Endothelial cell of umbilical vein (primary cell): ENCODE data around the gene ADGRF3. TPM values are rescaled to one million over a fixed set of nuclear protein-coding genes. Genes with fewer than 3 reads are reported as not detected.

Experiments used
- BruUV-seq: library from RNA; stranded (reverse); fragments of 400-500 nt; replicated peaks from 2 replicates; lab custom pipeline; 2021; lab: Mats Ljungman, UMichigan
- CTCF ChIA-PET: fragments of 300-600, 350-600 bp; sonication (Branson Sonifier 250); formaldehyde crosslinking; loops from one replicate; lab custom pipeline; 2021; ENCODE audit warnings: antibody characterized with exemption, inconsistent platforms; lab: Charles Lee
- POLR2A ChIA-PET: fragments of 300-600, 350-600 bp; sonication (Branson Sonifier 250); formaldehyde crosslinking; loops from one replicate; lab custom pipeline; 2021; ENCODE audit warnings: antibody characterized with exemption, inconsistent platforms; lab: Charles Lee
- DNase-seq: peaks from one replicate; pipeline ENCODE4 v3.0.0-alpha.2; 2011; ENCODE audit warnings: low read depth, low spot score
- FAIRE-seq: peaks from 2 replicates; lab custom pipeline; 2011; peaks lifted over from hg19 to GRCh38; lab: Jason Lieb, UNC
- H2AFZ ChIP-seq: 2 replicates; pipeline ENCODE4 v1.6.0; 2012; ENCODE audit warnings: low read depth, low read length, control low read depth, inconsistent platforms
- H3K27ac ChIP-seq: 2 replicates; pipeline ENCODE4 v1.5.1; 2011; ENCODE audit warnings: low read depth, mild to moderate bottlenecking, control low read depth, low read length, moderate library complexity; ENCODE audit not compliant: insufficient read depth
- H3K27me3 ChIP-seq, 2 experiments: 2 replicates each; pipeline versions ENCODE4 v1.6.0 to v1.6.1; 2011; ENCODE audit warnings: low read length in 2 of 2, mixed read lengths in 1 of 2; ENCODE audit not compliant: control insufficient read depth in 2 of 2, insufficient read depth in 2 of 2
- H3K36me3 ChIP-seq, 2 experiments: 2 replicates in 1 of 2; 3 replicates in 1 of 2; pipeline ENCODE4 v1.5.1; 2011; ENCODE audit warnings: low read length in 2 of 2, mild to moderate bottlenecking in 1 of 2, moderate library complexity in 1 of 2; ENCODE audit not compliant: control insufficient read depth in 2 of 2, insufficient read depth in 2 of 2; ENCODE audit errors: extremely low read depth in 1 of 2
- H3K4me1 ChIP-seq: 3 replicates; pipeline ENCODE4 v1.5.1; 2011; ENCODE audit warnings: mild to moderate bottlenecking, low read length; ENCODE audit not compliant: control insufficient read depth, insufficient read depth; ENCODE audit errors: extremely low read depth
- H3K4me2 ChIP-seq: 2 replicates; pipeline ENCODE4 v1.6.1; 2011; ENCODE audit warnings: low read length, control low read depth, mixed read lengths; ENCODE audit not compliant: insufficient read depth
- H3K4me3 ChIP-seq, 3 experiments: fragments of 200-600 bp in 1 of 3; sonication (generic), shearing (Covaris generic) in 1 of 3; replicated peaks in 1 of 3; 2 replicates each; pipeline ENCODE4 v1.5.1; 2011 to 2016; ENCODE audit warnings: control low read depth in 3 of 3, low read length in 3 of 3, mild to moderate bottlenecking in 2 of 3, inconsistent platforms in 1 of 3, low read depth in 1 of 3, moderate library complexity in 1 of 3; ENCODE audit not compliant: insufficient read depth in 1 of 3
- H3K79me2 ChIP-seq: 2 replicates; pipeline ENCODE4 v1.6.0; 2012; ENCODE audit warnings: low read length, inconsistent platforms; ENCODE audit not compliant: control insufficient read depth, insufficient read depth
- H3K9ac ChIP-seq: replicated peaks from 2 replicates; pipeline ENCODE3; 2011; ENCODE audit warnings: low read length, control low read depth; ENCODE audit not compliant: insufficient read depth; ENCODE audit errors: extremely low read depth
- H3K9me1 ChIP-seq: replicated peaks from 3 replicates; pipeline ENCODE4 v1.6.0; 2011; ENCODE audit warnings: mild to moderate bottlenecking, low read length; ENCODE audit not compliant: control insufficient read depth, insufficient read depth; ENCODE audit errors: extremely low read depth
- H3K9me3 ChIP-seq: replicated peaks from 2 replicates; pipeline ENCODE4 v1.5.1; 2012; ENCODE audit warnings: low read length, inconsistent platforms; ENCODE audit not compliant: control insufficient read depth, insufficient read depth
- H4K20me1 ChIP-seq: replicated peaks from 2 replicates; pipeline ENCODE3; 2011; ENCODE audit warnings: mild to moderate bottlenecking, low read length; ENCODE audit not compliant: control insufficient read depth, insufficient read depth; ENCODE audit errors: extremely low read depth
- CTCF ChIP-seq, 2 donors: IDR thresholded peaks; 1 replicate in 1 of 2; 2 replicates in 1 of 2; pipeline ENCODE4 v1.5.1; 2011; ENCODE audit warnings: low read length in 2 of 2, mild to moderate bottlenecking in 2 of 2, moderate library complexity in 2 of 2, control low read depth in 1 of 2, inconsistent platforms in 1 of 2, low read depth in 1 of 2; ENCODE audit not compliant: insufficient read depth in 1 of 2; ENCODE audit errors: extremely low read depth in 1 of 2
- EZH2 ChIP-seq: IDR thresholded peaks from 2 replicates; pipeline ENCODE4 v1.6.1; 2012; ENCODE audit warnings: borderline replicate concordance, low read depth, mild to moderate bottlenecking, moderate library complexity, low read length, inconsistent platforms; ENCODE audit not compliant: severe bottlenecking
- FOS ChIP-seq: IDR thresholded peaks from 2 replicates; pipeline ENCODE4 v1.6.1; 2011; ENCODE audit warnings: mild to moderate bottlenecking, low read length, moderate library complexity, borderline replicate concordance; ENCODE audit not compliant: insufficient read depth
- GATA2 ChIP-seq: IDR thresholded peaks from 2 replicates; pipeline ENCODE4 v1.7.0; 2011; ENCODE audit warnings: low read depth, mild to moderate bottlenecking, moderate library complexity, mixed read lengths, low read length; ENCODE audit not compliant: insufficient read length, insufficient read depth
- JUN ChIP-seq: IDR thresholded peaks from 2 replicates; pipeline ENCODE4 v1.6.1; 2011; ENCODE audit warnings: borderline replicate concordance, low read depth; ENCODE audit not compliant: insufficient read length, insufficient read depth
- MAX ChIP-seq: IDR thresholded peaks from 2 replicates; pipeline ENCODE4 v1.6.1; 2011; ENCODE audit not compliant: insufficient read depth, insufficient read length
- MYC ChIP-seq: IDR thresholded peaks from one replicate; pipeline ENCODE4 v1.6.1; 2011; ENCODE audit warnings: mild to moderate bottlenecking, low read depth, low read length
- POLR2A ChIP-seq: IDR thresholded peaks from 2 replicates; pipeline ENCODE4 v1.6.1; 2012; ENCODE audit warnings: low read depth, mild to moderate bottlenecking, control low read depth, low read length
- POLR2AphosphoS5 ChIP-seq: IDR thresholded peaks from 2 replicates; pipeline ENCODE4 v1.6.1; 2012; ENCODE audit warnings: low read depth, mild to moderate bottlenecking, control low read depth, low read length, moderate library complexity; ENCODE audit not compliant: insufficient read depth
- dilution Hi-C: fragments of 300-500 bp; cut with MboI; formaldehyde crosslinking; loops from one replicate; pipeline ENCODE4 v1.15.0; 2019; ENCODE audit warnings: low sequenced_read_pairs; ENCODE audit not compliant: extremely low pct_ligation_motif_present
- intact Hi-C: fragments of 100-400 bp; cut with micrococcal nuclease; formaldehyde crosslinking; loops from one replicate; pipeline ENCODE4 v1.10.0; 2022
- polyA plus RNA-seq, 4 experiments: library from polyadenylated mRNA; depleted of rRNA in 3 of 4; stranded (reverse) in 3 of 4; unstranded in 1 of 4; fragments of >200 nt; gene quantifications; 2 replicates each; pipeline versions ENCODE4 v1.2.1 to v1.2.3, GENCODE V29; 2011 to 2012; ENCODE audit warnings: missing spikeins in 1 of 4
- total RNA-seq: library from RNA; stranded (reverse); gene quantifications from 2 replicates; pipeline ENCODE4 v1.2.3, GENCODE V29; 2021

The ADGRF3 gene
- total and polyA plus RNA-seq, 2 donors (not counting 3 experiments of a cell fraction or from before 2014, with no cell fraction given): 0.21 to 0.73 TPM

DNA sequence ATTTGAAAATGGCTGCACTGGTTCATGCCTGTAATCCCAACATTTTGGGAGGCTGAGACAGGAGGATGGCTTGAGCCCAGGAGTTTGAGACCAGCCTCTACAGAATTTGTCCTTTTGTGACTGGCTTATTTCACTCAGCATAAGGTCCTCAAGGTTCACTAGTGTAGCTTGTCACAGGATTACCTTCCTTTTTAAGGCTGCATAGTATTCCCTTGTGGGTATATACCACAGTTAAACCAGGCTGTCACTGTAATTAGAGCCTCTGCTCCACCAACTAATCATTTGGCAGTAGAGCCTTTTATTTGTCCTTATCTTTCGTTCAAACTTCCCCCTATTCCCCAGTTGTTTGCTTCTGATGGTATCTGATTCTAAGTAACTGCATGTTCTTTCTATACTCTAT, 51.1 kb downstream of the ADGRF3 start:
- Histone ChIP-seq H4K20me1 (no peaks in the 10 kb centered on the region), H3K9me3 (no peaks in the 10 kb centered on the region), H2AFZ (no peak overlapping the region), H3K79me2 (no peaks in the 10 kb centered on the region), H3K27ac (no peak overlapping the region), H3K4me3 (no peak overlapping the region), H3K4me2 (no peak overlapping the region), H3K9ac (no peak overlapping the region), H3K4me1 (peaks cover 13% of the 10 kb centered on the region), H3K9me1 (no peaks in the 10 kb centered on the region), H3K27me3 (no peaks in the 10 kb centered on the region), H3K36me3 (no peaks in the 10 kb centered on the region)
- BruUV-seq: no TSS peak
- CTCF ChIA-PET: no interaction called here
- TF ChIP-seq MAX (no peak), POLR2A (no peak), POLR2AphosphoS5 (no peak), GATA2 (no peak), CTCF (IDR thresholded peaks at IDR 0.05; ENCODE audit: extremely low read depth in 1 of 2, insufficient read depth in 1 of 2, low read depth in 1 of 2, low read length in 2 of 2) (no peak), JUN (no peak), FOS (no peak), MYC (no peak), EZH2 (no peak)
- POLR2A ChIA-PET: no interaction called here
- FAIRE-seq (no peak), DNase-seq (no peak)
- intact Hi-C loops: no loop called here
- dilution Hi-C loops: no loop called here
